OCI-LY1 (cell line): ENCODE data around the gene DHDDS.
"Not testable (repeated sequence)": the region's sequence is repeated elsewhere in the genome, so short reads cannot be mapped to it uniquely, and the experiment has no call there.

ENCODE experiments used
- H2AFZ ChIP-seq: fragments of 200-600 bp; sonication (generic), shearing (Covaris generic); 2 replicates; pipeline ENCODE4 v1.6.0; 2014; ENCODE audit warnings: antibody characterized with exemption, mild to moderate bottlenecking, low read length
- H3F3A ChIP-seq: fragments of 200-600 bp; sonication (generic), shearing (Covaris generic); 2 replicates; pipeline ENCODE4 v1.6.0; 2014; ENCODE audit warnings: mild to moderate bottlenecking, antibody characterized with exemption, low read length, moderate library complexity; ENCODE audit not compliant: insufficient read depth
- H3K27ac ChIP-seq: fragments of 200-600 bp; sonication (generic); 2 replicates; pipeline ENCODE4 v1.5.1; 2014; ENCODE audit warnings: low read length, mixed run types, mild to moderate bottlenecking, low read depth; ENCODE audit not compliant: poor library complexity, severe bottlenecking
- H3K27me3 ChIP-seq: fragments of 200-600 bp; sonication (generic); 2 replicates; pipeline ENCODE4 v1.6.0; 2014; ENCODE audit warnings: antibody characterized with exemption, mild to moderate bottlenecking, low read length, moderate library complexity; ENCODE audit not compliant: insufficient read depth
- H3K36me3 ChIP-seq: fragments of 200-600 bp; sonication (generic); 2 replicates; pipeline ENCODE4 v1.6.1; 2014; ENCODE audit warnings: mild to moderate bottlenecking, antibody characterized with exemption, low read length, moderate library complexity, mixed read lengths; ENCODE audit not compliant: insufficient read depth
- H3K4me1 ChIP-seq: fragments of 200-600 bp; sonication (generic); 2 replicates; pipeline ENCODE4 v1.5.1; 2014; ENCODE audit warnings: mild to moderate bottlenecking, low read length, moderate library complexity; ENCODE audit not compliant: insufficient read depth, severe bottlenecking
- H3K4me2 ChIP-seq: fragments of 200-600 bp; sonication (generic), shearing (Covaris generic); 2 replicates; pipeline ENCODE4 v1.6.1; 2014; ENCODE audit warnings: low read length
- H3K4me3 ChIP-seq: fragments of 200-600 bp; sonication (generic); 2 replicates; pipeline ENCODE4 v1.5.1; 2014; ENCODE audit warnings: low read length, low read depth, mild to moderate bottlenecking, mixed read lengths; ENCODE audit not compliant: poor library complexity, severe bottlenecking
- H3K79me2 ChIP-seq: fragments of 200-600 bp; shearing (Covaris generic); 2 replicates; pipeline ENCODE4 v1.6.1; 2016; ENCODE audit warnings: mixed run types, low read length, mixed read lengths; ENCODE audit not compliant: insufficient read depth
- H3K9ac ChIP-seq: fragments of 200-600 bp; sonication (generic), shearing (Covaris generic); 2 replicates; pipeline ENCODE4 v1.6.1; 2014; ENCODE audit warnings: mild to moderate bottlenecking, low read length, mixed read lengths
- H3K9me2 ChIP-seq: fragments of 200-600 bp; sonication (generic), shearing (Covaris generic); 2 replicates; pipeline ENCODE4 v1.6.1; 2014; ENCODE audit warnings: low read depth, mild to moderate bottlenecking, low read length, mixed read lengths
- H3K9me3 ChIP-seq: fragments of 200-600 bp; shearing (Covaris generic); 2 replicates; pipeline ENCODE4 v1.6.1; 2014; ENCODE audit warnings: low read length, mixed read lengths
- H4K20me1 ChIP-seq: fragments of 200-600 bp; sonication (generic), shearing (Covaris generic); 2 replicates; pipeline ENCODE4 v1.6.0; 2016; ENCODE audit warnings: mild to moderate bottlenecking, low read length; ENCODE audit not compliant: insufficient read depth
- EZH2 ChIP-seq: fragments of 200-600 bp; sonication (generic), shearing (Covaris generic); IDR thresholded peaks from 2 replicates; pipeline ENCODE4 v1.8.0; 2017; ENCODE audit warnings: borderline replicate concordance, mixed run types, mild to moderate bottlenecking, antibody characterized with exemption, low read length, moderate library complexity, mixed read lengths
- TF ChIP-seq, protein P1 (sequence below): fragments of 200-600 bp; sonication (generic), shearing (Covaris generic); IDR thresholded peaks from 2 replicates; pipeline ENCODE4 v1.5.1; 2017; ENCODE audit warnings: mild to moderate bottlenecking, antibody characterized with exemption, low read length, moderate library complexity, mixed read lengths

DHDDS gene, protein sequence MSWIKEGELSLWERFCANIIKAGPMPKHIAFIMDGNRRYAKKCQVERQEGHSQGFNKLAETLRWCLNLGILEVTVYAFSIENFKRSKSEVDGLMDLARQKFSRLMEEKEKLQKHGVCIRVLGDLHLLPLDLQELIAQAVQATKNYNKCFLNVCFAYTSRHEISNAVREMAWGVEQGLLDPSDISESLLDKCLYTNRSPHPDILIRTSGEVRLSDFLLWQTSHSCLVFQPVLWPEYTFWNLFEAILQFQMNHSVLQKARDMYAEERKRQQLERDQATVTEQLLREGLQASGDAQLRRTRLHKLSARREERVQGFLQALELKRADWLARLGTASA

DNA sequence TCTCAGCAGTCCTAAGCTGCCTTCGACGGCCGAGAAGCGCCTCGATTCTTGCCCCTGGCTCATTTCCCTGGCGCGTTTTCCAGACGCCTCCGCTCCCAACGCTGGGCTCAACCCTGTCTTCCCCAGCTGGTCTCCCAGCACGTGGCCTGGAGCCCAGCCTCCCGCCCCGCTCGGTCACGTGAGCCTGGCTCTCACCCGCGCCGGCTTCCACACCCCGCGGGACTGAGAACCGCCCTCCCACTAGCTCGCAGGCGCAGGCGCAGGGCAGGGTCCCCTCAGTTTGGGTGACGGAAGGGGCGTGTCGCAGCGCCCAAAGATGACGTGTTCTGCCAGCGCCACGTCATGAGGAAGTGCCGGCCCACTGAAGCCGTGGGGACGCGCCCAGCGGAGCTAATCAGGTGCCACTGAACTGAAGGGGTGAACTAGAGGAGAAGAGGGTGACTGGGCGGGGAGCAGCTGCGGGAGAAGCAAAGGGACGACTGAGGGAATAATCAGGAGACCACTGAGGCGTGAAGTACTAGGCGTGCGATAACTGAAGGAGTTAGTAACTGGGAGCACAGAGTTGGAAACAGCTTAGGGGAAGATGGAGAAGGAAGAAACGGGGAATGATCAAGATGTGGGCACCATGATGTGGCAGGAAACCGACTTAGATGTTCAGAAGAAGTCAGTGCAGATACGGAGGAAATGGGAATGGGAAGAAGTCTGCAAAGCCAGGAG lies at the start of gene DHDDS:
Gene DHDDS (plus strand): TSS at position 343 of the 717 bp plus-strand sequence. CDS start 625 bp downstream, outside the sequence.
- H3K4me1 ChIP-seq, result peaks cover 20% of the 10 kb centered on the region

DNA sequence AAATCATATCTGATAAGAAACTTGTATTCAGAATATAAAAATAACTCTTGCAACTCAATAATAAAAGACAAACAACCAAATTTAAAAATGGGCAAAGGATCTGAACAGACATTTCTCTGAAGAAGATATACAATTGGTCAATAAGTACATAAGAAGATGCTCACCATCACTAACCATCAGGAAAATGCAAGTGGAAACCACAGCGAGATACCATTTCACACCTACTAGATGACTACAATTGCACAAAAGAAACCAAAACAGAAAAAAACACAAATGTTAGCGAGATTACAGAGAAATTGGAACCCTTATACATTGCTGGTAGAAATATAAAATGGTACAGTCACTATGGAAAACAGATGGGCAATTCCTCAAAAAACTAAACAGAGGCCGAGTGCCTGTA lies 48.0 kb upstream of the DHDDS start:
- peaks cover 7% of the 10 kb centered on the region; the same call in 1 of the 2 replicates for H3K27me3 ChIP-seq
- H3K36me3 ChIP-seq, result no peaks in the 10 kb centered on the region
- no peak overlapping the region for H3K27ac ChIP-seq
- H4K20me1 ChIP-seq, result no peaks in the 10 kb centered on the region
- H3K9me3 ChIP-seq, result no peaks in the 10 kb centered on the region
- no peaks in the 10 kb centered on the region for H3K79me2 ChIP-seq
- H3K4me2 ChIP-seq, result no peak overlapping the region
- TF ChIP-seq, protein P1, sequence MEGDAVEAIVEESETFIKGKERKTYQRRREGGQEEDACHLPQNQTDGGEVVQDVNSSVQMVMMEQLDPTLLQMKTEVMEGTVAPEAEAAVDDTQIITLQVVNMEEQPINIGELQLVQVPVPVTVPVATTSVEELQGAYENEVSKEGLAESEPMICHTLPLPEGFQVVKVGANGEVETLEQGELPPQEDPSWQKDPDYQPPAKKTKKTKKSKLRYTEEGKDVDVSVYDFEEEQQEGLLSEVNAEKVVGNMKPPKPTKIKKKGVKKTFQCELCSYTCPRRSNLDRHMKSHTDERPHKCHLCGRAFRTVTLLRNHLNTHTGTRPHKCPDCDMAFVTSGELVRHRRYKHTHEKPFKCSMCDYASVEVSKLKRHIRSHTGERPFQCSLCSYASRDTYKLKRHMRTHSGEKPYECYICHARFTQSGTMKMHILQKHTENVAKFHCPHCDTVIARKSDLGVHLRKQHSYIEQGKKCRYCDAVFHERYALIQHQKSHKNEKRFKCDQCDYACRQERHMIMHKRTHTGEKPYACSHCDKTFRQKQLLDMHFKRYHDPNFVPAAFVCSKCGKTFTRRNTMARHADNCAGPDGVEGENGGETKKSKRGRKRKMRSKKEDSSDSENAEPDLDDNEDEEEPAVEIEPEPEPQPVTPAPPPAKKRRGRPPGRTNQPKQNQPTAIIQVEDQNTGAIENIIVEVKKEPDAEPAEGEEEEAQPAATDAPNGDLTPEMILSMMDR, result no peak
- TF ChIP-seq EZH2, result no peak
- no peak overlapping the region for H2AFZ ChIP-seq
- no peak overlapping the region for H3K4me3 ChIP-seq
- H3K9me2 ChIP-seq, result no peaks in the 10 kb centered on the region
- no peaks in the 10 kb centered on the region for H3K4me1 ChIP-seq
- H3K9ac ChIP-seq, result no peak overlapping the region
- H3F3A ChIP-seq, result no peaks in the 10 kb centered on the region

More for the DNA sequence above, at the start of gene DHDDS:
- Histone ChIP-seq H3K79me2 (no peaks in the 10 kb centered on the region), H3K27me3 (no peaks in the 10 kb centered on the region), H3K4me3 (peak within 1 kb of the TSS; percentile 88), H3K9ac (peak within 1 kb of the TSS; percentile 85), H3K27ac (no peak within 1 kb of the TSS), H3K9me2 (no peaks in the 10 kb centered on the region), H3K36me3 (peaks cover 12% of the 10 kb centered on the region; the same call in 1 of the 2 replicates), H4K20me1 (no peaks in the 10 kb centered on the region), H3K9me3 (no peaks in the 10 kb centered on the region), H2AFZ (no peak within 1 kb of the TSS), H3F3A (no peaks in the 10 kb centered on the region), H3K4me2 (peak within 1 kb of the TSS; percentile 85)
- TF ChIP-seq EZH2, result no peak
- TF ChIP-seq, protein P1, result no peak

DNA sequence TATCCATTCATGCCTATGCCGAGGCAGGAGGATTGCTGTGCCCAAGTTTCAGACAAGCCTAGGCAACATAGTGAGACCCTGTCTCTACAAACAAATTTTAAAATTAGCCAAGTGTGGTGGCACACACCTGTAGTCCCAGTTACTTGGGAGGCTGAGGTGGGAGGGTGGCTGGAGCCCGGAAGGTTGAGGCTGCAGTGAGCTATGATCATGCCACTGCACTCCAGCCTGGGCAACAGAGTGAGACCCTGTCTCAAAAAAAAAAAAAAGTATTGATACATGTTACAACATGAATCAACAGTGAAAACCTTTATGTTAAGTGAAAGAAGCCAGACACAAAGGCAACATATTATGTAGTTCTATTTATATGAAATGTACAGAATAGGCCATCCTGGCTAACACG lies 47.1 kb upstream of the DHDDS start:
- not testable (repeated sequence) for H3K4me1 ChIP-seq, H3K9me3 ChIP-seq, H3K36me3 ChIP-seq, H3K4me3 ChIP-seq, H3K9me2 ChIP-seq, H2AFZ ChIP-seq, H3K4me2 ChIP-seq, H3K79me2 ChIP-seq, H4K20me1 ChIP-seq, H3K27me3 ChIP-seq, H3F3A ChIP-seq, H3K27ac ChIP-seq, H3K9ac ChIP-seq
